Esophagus squamous epithelium (tissue), 4 donors: ENCODE measurements around the gene RFX1.
"Not testable (repeated sequence)": the region's sequence is repeated elsewhere in the genome, so short reads cannot be mapped to it uniquely, and the experiment has no call there.

Experiments
- POLR2A ChIP-seq, 4 donors: fragments of 450-650 bp; IDR thresholded peaks; one replicate each; pipeline ENCODE4 v1.6.1; 2017; ENCODE audit warnings: antibody characterized with exemption in 4 of 4, mild to moderate bottlenecking in 4 of 4, moderate library complexity in 3 of 4
- TF ChIP-seq, protein P1 (sequence below), 6 experiments: fragments of 450-650 bp in 4 of 6; fragments of 200-600 bp in 2 of 6; sonication (generic) in 2 of 6; IDR thresholded peaks; one replicate each; pipeline ENCODE4 v1.5.1; 2016 to 2019; ENCODE audit warnings: antibody characterized with exemption in 6 of 6, mild to moderate bottlenecking in 4 of 6, moderate library complexity in 4 of 6

- TF ChIP-seq, protein P1, sequence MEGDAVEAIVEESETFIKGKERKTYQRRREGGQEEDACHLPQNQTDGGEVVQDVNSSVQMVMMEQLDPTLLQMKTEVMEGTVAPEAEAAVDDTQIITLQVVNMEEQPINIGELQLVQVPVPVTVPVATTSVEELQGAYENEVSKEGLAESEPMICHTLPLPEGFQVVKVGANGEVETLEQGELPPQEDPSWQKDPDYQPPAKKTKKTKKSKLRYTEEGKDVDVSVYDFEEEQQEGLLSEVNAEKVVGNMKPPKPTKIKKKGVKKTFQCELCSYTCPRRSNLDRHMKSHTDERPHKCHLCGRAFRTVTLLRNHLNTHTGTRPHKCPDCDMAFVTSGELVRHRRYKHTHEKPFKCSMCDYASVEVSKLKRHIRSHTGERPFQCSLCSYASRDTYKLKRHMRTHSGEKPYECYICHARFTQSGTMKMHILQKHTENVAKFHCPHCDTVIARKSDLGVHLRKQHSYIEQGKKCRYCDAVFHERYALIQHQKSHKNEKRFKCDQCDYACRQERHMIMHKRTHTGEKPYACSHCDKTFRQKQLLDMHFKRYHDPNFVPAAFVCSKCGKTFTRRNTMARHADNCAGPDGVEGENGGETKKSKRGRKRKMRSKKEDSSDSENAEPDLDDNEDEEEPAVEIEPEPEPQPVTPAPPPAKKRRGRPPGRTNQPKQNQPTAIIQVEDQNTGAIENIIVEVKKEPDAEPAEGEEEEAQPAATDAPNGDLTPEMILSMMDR (IDR thresholded peaks at IDR 0.05): peak; percentile 43 to 57 (median 48)
- TF ChIP-seq POLR2A (IDR thresholded peaks at IDR 0.05): not testable (repeated sequence)
Measured at GRCh38 chr19:14042659-14043608, 36.8 kb upstream of the RFX1 start.
